IPS-NIHi7 (cell line): ENCODE data around the gene MALRD1.

Experiments used
- DNase-seq: peaks from one replicate; pipeline ENCODE4 v3.0.0; 2012; ENCODE audit warnings: mixed read lengths; ENCODE audit errors: extremely low spot score

MALRD1 gene

DNA sequence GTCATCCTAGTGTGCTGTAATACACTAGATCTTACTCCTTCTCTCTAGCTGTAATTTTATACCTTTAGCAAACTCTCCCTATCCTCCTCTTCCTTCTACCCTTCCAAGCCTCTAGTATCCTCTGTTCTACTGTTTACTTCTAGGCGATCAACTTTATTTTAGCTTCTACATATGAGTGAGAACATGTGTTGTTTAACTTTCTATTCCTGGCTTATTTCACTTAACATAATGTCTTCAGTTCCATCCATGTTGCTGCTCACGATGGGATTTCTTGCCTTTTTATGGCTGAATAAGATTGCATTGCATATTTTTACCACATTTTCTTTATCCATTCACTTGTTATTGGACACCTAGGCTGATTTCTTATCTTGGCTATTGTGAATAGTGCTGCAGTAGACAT lies 318.6 kb downstream of the MALRD1 start:
- no peak for DNase-seq

GRCh38 chr10:19373988-19374387 lies 325.4 kb downstream of the MALRD1 start:
- DNase-seq: no peak

DNA sequence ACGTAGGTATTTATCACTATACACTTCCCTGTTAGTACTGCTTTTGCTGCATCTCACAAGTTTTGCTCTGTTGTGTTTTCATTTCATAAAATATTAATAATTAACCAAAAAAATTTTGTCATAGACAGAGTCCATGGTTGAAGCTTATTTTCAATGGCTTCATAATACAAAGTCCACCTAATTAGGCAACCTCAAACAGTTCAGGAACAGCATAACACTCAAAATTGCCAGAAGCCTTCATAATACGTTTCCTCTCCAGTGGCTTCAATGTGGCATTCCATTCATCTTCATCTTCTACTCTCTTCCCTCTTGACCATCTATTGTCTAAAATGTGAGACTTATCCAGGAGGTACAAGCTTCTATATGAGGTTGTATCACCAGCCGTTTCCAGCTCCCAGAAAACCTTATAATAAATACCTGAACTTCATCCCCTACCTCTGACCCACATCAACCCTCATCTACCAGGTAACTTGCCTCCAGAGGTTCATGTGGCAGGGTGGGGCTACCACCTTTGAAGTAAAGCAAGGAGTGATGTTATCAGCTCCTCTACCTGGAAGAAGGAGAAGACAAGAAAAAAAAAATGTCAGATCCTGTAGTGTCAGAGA lies 337.3 kb downstream of the MALRD1 start:
- no peak for DNase-seq

DNA sequence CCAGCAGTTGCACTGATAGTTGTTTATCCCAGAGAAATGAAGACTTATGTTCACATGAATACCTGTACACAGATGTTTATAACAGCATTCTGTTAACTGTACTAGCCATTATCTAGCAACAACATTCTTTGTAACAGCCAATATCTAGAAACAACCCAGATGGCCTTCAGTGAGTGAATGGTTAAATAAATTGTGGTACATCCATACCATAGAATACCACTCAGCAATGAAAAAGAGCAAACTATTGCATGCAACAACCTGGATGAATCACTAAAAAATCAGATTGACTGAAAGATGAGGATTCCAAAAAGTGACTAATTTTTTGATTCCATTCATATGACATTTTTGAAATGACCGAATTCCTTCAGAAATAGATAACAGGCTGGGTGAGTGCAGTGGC lies 360.3 kb downstream of the MALRD1 start:
- DNase-seq: no peak

GRCh38 chr10:19411119-19411518 lies 362.5 kb downstream of the MALRD1 start:
- no peak for DNase-seq

DNA sequence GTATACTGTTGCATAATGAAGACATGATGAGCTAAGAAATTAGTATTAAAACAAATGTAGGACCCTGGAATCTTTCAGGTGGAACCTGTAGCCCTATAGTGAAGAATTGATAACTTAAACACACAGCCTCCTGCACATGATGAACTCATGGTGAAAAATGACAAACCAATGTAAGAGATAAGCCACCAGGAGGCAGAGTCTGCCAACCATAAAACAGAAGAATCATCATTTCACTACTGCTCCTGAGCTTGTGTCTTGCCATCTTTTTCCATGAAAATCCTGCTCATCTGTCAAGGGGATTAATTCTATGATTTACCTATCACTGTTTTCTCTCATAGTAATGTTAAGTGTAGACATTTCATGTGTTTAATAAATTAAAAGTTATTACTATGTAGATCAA lies 363.9 kb downstream of the MALRD1 start:
- DNase-seq: peak; percentile 38

DNA sequence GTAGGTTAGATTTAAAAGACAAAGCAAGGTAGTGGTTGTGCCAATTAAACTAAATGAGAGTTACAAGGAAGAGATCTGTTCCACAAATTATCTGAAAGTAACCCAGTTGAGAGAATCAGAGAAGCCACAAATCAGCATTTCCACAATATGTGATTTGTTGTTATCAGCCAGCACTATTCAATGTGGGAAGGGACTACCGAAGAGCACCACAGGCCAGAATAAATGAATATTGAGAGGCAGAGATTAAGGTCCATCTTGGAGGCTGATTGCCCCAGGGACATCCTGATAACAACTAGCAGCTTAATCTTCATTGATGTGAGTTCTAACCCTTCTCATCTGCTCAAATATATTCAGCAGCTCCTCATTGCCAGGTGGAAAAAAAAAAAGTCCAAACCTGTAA lies 367.6 kb downstream of the MALRD1 start:
- no peak for DNase-seq

DNA sequence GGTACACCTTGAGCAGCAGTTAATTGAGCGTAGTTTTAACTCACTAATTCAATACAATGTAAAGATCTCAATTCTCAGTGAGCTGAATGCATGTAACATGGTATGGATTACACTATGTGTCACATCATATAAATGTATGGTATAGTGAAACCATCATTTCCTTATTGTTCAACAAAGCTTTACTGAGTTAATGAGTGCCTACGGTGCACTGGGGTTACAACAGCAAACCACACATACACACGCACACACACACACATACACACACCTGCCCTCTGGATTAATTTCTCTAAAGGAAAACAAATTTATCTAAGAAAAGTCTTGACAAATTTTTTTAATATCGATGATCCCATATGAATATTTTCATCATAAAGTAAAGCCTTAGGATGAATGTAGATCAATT lies 369.1 kb downstream of the MALRD1 start:
- DNase-seq: no peak

DNA sequence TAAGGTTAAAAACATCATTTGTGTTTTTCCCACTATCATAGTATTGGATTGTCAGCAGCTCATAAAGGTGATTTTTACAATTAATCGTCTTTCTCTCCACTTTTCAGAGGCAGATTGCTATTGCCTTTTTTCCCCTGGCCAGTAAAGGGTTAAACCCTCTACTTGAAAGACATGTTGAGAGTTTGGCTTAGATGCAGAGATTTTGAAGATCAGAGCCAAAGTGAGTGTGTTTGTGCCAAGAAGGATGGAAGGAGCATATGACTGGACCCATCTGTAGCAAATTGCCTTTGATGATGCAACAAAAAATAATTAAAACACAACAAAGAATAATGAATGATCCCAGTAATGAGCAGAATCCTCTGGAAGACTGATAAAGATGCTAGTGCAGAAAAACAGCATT lies 373.1 kb downstream of the MALRD1 start:
- no peak for DNase-seq

DNA sequence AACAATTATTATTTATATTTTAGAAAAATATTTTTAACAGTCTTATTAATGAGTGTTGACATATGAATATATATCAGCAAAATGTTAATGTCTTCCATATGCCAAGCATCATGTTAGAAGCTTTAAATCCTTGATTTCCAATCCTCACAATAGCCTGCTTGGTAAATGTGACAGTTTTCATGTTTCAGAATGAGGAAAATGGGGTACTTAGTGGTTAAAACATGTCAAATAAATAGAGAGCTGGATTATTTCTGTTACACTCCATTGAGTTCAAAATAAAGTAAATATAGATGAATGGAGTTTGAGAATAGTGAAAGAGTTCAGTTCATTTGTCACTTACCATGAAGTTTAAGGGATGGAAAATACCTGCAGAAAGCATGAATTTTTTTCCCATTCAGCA lies 377.4 kb downstream of the MALRD1 start:
- no peak for DNase-seq

DNA sequence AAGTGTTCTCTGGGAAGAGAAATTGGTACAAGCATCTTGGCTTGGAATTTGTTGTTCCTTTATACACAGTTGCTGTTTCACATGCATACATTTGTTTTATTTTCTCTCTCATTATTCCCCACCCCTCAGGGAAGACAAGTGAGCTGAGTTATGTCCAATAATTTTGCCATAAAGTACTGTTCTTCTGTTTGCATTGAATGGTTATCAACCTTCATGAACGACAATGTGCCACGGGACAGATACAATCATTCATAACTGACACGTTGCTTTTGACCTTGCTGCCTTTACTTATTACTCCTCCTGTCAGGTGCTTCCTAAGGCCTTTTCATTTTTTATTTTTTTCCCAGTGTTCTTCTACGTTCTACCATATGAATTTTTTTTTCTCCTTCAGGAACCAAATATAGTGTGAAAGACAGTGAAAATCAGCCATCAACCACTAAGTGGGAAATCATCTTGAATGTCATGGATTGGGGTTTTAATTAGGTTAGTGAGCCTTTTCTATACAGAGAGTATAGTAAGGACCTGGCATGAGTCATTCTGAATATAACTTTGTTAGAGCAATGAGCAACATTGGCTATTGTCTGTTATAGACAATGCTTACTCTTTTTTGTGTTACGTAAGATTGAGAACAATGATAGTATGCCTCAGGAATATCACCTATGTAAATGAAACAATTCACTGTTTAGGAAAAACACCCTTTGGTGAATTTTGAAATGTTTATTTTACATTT lies 383.2 kb downstream of the MALRD1 start:
- no peak for DNase-seq

DNA sequence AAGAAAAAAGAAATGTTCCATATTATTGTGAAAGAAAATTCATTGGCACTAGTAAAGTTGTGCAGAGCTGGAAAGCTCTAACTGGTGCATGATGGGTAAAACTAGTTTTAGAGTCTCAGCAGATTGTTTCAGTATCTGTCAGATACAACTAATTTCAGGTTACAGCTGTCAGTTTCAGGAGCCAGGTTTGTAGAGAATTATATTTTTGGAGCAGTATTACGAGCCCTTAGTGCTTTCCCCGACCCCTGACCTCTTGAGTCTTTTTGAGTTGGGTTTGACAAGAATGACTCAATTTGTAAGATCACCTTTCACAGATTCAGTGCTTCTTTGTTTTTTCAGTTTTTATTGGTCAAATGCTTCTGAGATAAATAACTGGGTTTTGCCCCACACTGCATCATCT lies 401.3 kb downstream of the MALRD1 start:
- DNase-seq: no peak

GRCh38 chr10:19451356-19451755 lies 402.8 kb downstream of the MALRD1 start:
- no peak for DNase-seq

DNA sequence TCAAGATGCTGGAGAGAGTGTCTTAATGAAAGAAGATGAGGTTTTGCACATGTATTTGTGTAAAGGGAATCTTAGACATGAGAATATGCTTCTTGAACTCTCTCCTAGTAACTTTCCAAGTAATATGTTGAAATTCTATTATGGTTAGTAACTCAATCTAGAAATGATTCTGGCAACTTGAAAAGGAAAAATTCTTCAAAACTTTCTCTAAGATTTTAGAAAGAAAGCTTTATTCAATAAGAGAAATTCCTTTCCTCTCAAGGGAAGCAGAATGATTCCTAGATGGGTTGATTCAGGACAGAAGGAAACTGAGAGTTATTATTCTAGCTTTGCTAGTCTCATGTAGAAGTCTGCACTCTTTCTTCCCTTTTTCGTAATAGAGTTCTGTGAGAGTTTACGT lies 403.3 kb downstream of the MALRD1 start:
- DNase-seq: no peak

DNA sequence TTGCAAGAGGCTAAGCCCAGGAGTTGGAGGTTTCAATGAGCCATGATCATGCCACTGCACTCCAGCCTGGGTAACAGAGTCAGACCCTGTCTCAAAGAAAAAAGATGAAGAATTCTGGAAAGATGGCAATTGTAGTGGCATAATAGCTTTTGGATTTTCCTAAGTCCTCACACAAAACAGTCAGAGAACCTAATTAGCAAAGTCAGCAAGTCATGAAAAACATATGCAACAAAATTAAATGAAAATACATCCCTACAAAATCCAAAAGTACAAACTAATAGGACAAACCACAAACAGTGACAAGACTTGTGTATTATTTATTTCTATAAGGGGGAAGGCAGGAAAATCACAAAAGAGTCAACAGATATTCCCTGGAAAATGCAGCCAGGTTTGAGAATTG lies 405.4 kb downstream of the MALRD1 start:
- DNase-seq: no peak

GRCh38 chr10:19461588-19461987 lies 413.0 kb downstream of the MALRD1 start:
- no peak for DNase-seq

DNA sequence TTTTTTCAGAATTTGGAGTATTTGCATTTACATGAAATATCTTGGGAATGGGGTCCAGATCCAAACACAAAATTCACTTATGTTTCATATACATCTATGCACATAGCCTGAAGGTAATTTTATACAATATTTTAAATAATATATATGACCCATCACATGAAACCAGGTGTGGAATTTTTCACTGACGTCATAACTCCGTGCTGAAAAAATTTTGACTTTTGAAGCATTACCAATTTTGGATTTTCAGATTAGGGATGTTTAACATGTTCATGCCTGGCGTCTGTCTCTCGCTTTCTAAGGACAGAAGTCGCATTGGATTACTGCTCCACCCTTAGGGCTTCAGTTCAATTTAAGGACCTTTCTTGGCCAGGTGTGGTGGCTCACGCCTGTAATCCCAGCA lies 418.1 kb downstream of the MALRD1 start:
- DNase-seq: no peak

DNA sequence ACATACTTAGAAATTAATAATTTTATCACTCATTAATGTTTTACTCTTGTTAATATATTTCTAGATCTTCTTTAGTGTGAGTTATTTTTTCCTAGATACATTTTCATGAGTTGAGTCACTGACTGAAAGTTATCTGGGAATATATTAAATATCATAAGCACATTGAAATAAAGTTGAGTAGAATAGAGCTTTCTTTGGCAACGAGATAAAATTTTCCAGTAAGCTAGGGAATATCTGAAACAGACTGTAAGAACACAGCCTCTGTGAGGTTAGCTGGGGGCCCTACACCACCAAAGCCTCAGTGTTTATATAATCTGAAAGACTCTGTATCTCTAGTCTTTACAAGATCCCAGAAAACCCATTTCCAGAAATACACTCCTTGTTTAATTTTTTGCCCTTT lies 419.8 kb downstream of the MALRD1 start:
- no peak for DNase-seq

GRCh38 chr10:19469521-19469920 lies 420.9 kb downstream of the MALRD1 start:
- DNase-seq: no peak

DNA sequence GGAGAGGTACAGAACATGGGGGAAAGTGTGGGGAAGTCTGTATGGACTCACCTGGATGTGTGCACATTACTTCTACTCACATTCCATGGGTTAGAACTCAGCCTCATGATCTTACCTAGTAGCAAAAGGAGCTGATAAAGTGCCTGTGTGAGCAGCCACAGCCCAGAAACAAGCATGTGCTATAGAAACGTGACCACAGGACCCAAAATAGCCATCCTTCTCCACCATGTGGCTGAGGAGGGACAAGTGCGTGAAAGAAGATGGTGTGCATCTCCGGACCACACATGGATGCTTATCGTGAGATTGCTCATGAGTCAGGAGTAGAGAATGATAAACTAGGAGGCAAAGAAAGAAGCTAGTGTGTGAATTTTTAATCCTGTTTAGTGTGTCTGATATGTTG lies 431.3 kb downstream of the MALRD1 start:
- DNase-seq: no peak

DNA sequence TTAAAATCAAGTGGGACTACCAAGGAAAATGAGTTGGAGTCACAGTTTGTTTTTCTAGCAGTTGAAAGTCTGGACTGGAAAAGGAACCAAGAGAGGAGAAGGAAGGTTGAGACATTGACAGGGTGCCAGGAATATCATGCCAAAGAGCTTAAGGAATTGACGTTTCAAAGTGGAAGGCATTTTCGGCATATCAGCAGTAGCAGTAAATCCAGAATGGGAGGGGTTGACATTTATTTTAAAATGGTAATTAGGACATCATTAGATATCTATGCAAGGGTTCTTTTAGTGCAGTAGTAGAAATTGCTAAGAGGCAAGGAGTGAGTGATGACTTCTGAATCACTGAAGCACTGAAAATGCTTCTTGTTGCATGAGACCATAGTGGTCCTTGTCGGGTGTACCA lies 431.8 kb downstream of the MALRD1 start:
- DNase-seq: no peak

DNA sequence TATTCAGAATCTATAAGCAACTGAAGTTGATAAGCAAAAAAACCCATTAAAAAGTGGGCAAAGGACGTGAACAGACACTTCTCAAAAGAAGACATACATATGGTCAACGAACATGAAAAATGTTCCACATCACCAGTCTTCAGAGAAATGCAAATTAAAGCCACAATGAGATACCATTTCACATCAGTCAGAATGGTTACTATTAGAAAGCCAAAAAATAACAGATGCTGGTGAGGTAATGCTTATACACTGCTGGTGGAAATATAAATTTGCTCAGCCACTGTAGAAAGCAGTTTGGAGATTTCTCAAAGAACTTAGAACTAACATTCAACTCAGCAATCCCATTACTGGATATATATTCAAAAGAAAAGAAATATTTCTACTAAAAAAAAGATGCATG lies 434.8 kb downstream of the MALRD1 start:
- no peak for DNase-seq

DNA sequence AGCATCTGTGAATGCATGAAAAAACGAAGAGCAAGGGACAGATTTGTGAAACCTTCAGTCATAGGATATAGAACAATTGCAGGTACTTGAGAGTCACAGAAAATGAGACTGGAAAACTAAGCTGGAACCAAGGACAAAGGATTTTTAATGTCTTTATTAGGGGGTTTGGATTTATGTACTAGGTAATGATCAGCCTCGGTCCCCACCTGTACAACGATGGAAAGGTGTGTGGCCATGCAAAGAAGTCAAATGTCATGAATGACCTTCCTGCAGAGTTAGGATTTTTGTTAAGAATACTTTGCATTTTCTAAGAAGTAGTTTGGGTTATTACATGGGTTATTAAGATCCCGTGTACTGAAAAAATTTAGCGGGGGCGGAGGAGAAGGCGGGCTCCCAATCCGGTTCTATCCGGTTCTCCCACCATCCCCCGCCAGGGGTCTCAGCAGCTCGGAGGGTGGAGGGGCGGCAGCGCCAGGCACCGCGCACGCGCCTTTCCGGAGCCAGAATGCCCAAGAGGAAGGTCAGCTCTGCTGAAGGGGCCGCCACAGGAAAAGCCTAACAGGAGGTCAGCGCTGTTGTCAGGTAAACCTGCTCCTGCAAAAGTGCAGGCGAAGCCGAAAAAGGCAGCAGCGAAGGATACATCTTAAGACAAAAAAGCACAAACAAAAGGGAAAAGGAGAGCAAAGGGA lies 440.1 kb downstream of the MALRD1 start:
- DNase-seq: peak; percentile 79
